NCI-H345 (cell line): ENCODE measurements around the gene ATXN1.
"Not testable (repeated sequence)": the region's sequence is repeated elsewhere in the genome, so short reads cannot be mapped to it uniquely, and the experiment has no call there.

Experiments used
- DNase-seq: peaks from one replicate; lab custom pipeline; 2025; lab: John Stamatoyannopoulos, UW

The ATXN1 gene

DNA sequence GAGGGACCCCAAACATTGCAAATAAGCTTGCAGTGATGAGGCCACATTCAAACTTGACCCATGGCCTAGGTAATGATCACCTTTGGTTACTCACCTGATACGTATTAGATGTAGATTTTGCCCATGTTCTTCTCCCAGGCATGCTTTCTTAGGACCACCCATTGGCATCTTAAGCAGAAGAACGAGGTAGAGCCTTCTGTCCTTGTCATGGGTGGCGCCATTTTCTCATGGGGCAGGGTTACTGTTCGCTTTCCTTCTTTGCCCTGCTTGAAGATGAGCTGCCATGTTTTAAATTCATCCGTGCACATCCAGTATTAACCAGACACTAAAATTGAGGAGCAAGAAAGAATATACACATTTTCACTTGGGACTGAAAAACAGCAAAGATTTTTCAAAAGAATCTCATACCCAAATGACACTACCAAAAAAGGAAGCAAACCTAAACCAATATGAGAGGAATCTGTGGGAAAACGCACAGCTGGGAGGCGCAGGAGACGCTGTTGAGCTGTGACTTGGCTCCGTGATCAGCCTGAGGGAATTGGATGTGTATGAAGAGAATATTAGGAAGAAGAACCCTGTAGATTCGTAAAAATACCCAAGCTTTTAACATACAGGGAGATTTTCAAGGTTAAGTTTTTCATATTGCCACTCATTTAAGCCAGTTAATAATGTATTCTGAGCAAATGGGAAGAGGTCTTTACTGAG, 486.2 kb downstream of the ATXN1 start:
- DNase-seq = no peak

DNA sequence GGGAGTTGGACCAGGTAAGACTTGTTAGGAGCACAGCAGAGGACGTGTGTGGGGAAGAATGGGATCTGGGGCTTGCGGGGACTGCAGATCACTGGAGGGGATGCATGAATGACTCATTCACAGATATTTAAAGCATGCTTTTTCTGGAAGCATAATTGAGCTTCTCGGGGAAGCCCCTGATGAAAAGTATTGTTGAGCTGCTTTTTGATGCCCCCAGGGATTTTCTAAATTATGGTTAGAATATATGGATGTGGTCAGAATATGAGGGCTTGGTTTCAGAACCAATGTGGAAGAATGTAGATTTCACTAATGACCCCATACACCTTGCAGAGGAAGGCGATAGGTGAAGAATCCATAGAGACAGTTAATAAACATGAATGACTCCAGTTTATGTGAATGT, 486.8 kb downstream of the ATXN1 start:
- DNase-seq = no peak

DNA sequence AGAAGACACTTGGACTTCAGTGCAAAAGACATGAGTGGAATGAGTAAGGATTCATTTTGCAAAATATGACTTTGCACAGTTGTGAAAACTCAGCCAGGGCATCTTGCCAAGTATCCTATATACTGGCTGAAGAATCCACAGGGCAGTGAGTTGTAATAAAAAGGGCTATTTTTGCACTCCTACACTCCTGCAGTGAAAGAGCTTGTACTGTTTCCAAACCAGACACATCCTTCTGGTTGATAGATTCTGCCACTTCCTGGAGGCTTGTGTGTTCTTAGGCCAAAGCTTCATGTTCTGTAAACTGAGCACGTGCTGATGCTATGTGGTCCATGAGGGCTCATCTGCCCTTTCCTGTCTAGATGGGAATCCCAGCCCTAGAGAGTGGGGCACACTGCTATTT, 488.0 kb downstream of the ATXN1 start:
- no peak for DNase-seq

DNA sequence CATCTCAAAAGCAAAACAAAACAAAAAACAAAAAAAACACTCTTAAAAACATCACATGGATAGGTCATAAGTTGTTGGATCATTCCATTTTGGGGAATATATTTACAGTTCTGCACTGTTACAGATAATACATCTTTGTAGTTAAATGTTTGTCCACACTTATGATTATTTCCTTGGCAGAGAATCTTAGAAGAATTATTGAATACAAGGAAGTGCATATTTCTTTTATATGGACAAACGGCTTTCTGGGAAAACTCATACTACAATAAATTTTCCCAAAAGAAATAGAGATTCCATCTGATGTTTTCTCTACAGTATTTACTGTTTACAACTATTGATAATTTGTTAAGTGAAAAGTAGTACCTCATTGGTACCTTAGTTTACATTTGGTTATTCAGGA, 489.1 kb downstream of the ATXN1 start:
- DNase-seq = no peak

DNA sequence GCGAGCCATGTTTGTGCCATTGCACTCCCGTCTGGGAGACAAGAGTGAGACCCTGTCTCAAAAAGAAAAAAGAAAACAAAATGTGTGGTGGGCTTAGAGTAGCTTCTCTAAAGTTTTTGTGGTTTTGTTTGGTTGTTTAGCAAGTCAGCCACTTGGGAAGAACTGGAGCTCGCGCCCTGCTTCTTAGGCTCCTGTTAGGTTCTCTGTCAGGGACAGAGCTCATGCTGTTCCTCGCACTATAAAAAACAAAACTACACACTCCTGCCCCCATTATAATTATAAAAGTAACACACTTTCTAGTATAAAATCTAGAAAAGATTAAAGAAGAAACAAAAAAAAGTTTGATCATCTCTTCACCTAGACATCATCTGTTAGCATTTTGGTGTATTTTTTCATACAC, 489.8 kb downstream of the ATXN1 start:
- no peak for DNase-seq

DNA sequence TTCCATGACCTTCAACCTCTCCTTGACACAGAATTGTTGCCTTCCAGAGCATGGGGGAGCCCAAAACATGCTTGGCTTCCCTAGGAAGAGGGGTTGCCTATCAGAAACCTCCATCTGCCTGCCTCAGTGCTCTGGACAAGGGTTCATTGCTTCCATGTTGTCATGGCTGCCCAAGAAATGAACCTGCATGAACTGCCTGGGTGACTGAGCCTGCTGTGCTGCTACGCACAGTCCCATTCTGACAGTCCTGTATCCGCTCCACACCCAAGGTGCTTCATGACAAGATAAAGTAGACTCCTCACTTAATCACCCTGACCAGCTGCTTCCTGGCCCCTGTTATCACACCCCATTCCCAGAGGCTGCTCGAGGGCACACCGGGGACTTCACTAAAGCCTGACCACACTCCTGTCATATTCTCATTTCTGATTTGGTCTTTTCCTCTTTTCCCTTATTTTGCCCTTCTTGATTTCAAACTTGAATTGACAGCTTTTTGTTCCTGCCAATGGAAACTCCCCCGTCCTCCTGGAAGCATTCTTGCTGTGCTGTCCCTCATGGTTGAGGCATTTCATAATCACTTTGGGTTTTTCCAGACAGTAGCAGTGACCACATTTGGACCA, 491.0 kb downstream of the ATXN1 start:
- no peak for DNase-seq

DNA sequence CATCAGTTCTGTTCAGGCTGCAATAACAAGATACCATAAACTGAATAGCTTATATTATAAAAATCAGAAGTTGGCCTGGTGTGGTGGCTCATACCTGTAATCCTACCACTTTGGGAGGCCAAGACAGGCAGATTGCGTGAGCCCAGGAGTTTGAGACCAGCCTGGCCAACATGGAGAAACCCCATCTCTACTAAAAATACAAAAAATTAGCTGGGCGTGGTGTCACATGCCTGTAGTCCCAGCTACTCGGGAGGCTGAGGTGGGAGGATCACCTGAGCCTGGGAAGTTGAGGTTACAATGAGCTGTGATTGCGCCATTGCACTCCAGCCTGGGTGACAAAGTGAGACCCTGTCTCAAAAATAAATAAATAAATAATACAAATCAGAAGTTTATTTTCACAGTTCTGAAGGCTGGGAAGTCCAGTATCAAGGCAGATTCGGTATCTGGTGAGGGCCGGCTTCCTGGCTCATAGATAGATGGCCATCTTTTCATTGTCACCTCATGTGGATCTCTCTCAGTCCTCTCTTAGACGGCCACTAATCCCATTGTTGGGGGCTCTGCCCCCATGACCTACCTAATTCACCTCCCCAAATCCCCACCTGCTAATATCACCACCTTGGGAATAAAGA, 491.7 kb downstream of the ATXN1 start:
- not testable (repeated sequence) for DNase-seq

DNA sequence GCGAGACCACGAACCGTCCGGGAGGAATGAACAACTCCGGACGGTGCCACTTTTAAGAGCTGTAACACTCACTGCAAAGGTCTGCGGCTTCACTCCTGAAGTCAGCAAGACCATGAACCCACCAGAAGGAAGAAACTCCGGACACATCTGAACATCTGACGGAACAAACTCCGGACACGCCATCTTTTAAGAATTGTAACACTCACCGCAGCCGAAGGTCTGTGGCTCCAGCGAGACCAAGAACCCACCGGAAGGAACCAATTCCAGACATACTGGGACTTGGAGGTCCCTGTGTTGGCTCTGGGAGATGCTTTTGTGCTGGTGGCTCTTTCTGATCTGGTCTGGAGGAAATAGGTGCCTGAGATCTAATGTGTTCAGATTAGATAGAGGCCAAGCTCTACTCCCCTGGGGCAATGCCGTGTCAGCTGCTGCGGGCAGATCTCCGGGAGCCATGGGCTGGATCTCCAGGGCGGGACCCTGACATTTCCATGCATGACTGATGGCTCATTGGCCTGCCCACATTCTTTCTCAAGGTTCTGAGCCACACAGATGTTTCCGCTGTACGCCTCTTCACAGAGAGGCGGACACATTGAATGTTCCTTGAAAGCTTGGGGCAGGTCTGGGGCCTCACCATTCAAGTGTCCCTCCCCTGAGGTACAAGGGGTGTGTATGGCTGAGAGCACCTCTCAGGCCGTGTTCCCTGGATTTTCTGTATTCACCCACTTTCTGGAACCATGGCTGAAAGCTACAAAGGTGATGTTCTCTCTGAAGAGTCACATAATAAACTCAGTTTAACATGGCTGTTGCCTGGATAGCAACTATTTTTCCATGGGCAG, 493.6 kb downstream of the ATXN1 start:
- DNase-seq = no peak

DNA sequence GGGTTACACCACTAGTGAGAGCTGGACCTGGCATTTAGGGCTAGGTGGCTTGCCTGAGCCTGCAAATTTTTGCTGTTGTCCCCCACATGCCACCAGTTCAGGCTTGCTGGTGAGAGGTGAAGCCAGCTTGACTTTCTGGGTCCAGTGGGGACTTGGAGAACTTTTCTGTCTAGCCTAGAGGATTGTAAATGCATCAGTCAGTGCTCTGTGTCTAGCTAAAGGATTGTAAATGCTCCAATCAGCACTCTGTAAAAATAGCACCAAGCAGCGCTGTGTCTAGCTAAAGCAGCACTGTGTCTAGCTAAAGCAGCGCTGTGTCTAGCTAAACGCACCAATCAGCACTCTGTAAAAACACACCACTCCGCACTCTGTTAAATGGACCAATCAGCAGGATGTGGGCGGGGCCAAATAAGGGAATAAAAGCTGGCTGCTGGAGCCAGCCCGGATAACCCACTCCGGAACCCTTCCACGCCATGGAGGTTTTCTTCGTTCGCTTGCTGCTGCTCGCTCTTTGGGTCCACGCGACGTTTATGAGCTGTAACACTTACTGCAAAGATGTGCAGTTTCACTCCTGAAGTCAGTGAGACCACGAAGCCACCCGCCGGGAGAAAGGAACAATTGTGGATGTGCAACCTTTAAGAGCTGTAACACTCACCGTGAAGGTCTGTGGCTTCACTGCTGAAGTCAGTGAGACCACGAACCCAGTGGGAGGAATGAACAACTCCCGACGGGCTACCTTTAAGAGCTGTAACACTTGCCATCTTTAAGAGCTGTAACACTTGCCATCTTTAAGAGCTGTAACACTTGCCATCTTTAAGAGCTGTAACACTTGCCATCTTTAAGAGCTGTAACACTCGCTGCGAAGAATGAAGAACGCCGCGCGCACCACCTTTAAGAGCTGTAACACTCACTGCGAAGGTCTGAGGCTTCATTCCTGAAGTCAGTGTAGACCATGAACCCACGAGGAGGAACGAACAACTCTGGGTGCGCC, 495.6 kb downstream of the ATXN1 start:
- no peak for DNase-seq

DNA sequence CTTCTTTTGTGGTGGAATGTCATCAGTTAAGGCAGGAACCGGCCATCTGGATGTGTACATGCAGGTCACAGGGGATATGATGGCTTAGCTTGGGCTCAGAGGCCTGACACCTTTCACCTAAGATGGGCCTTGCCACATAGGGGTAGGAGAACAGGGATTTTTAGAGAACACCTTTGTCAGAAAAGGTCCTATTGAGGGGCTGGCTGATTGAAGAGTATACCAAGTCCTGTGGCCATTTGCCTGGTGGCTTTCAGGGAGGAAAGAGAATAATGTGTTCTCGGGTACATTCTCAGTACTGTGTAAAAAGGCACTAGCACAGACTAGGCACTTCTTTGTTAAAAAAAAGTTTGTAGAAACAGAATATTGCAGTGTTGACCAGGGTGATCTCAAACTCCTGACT, 496.5 kb downstream of the ATXN1 start:
- no peak for DNase-seq

DNA sequence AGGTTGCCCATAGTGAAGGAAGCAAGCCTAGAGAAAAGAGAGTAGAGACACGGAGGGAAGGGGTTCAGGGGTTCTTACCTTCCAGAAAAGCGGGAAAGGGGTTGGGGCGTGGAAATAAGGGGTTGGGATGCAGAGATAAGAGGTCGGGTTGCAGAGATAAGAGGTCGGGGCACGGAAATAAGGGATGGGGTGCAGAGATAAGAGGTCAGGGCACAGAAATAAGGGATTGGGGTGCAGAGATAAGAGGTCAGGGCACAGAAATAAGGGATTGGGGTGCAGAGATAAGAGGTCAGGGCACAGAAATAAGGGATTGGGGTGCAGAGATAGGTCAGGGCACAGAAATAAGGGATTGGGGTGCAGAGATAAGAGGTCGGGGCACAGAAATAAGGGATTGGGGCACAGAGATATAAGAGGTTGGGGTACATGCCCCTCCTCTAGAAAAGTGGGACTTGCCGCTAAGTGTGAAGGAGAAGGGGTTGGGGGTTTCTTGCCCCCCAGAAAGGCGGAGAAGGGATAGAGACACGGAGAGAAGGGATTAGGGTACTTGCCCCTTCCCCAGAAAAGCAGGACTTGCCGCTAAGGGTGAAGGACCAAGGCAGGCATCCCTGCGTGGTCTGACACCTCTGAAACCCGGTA, 497.7 kb downstream of the ATXN1 start:
- not testable (repeated sequence) for DNase-seq

DNA sequence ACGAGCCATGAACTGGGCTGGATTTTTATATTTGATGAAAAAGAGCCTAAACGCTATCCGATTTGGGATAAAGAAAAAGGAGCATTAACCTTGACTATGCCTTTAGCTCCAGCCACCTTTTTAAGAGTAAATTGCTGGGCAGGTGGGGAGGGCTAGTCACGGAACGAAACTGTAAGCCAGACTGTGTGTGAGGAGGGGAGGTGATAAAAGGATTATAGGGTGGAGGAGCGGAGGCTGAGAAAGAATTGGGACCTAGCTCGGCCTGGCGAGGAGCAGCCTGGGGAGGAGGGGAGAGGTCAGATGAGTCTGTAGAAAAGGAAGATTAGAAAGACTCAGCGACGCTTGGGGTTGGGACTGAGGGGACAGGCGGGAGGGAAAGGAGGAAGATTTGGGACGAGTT, 498.5 kb downstream of the ATXN1 start:
- not testable (repeated sequence) for DNase-seq

DNA sequence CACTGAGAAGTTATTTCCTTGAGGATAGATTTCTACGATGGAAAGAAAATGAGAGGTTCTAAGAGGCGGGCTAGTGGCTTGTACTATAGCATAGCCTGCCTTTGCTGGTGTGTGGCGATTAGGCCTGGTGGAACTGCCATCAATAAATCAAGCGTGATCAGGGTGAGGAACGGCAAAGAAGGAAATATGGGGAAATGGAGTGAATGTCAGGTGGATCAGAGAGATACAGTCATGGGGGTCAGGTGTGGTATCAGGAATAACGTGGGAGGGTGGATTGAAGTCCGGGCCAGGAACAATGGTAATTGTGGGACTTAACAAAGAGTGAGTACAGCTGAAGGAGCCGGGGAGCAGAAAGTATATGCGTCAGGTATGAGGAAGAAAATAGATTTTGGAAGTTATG, 500.7 kb downstream of the ATXN1 start:
- DNase-seq = not testable (repeated sequence)

DNA sequence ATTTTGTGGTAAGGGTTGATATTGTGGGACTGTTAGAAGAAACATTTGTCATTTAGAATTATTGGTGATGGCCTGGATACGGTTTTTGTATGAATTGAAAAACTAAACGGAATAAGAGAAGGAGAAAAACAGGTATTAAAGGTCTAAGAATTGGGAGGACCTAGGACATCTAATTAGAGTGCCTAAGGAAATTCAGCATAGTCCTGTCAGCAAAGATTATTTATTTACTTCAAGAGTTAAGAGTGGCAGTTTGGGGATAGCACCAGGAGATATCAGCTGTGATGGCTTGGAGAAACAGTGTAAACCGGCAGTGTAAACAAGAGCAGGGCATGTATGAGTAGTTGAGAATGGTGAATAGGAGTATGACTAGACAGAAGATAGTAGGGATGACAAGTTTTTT, 501.7 kb downstream of the ATXN1 start:
- DNase-seq = not testable (repeated sequence)

DNA sequence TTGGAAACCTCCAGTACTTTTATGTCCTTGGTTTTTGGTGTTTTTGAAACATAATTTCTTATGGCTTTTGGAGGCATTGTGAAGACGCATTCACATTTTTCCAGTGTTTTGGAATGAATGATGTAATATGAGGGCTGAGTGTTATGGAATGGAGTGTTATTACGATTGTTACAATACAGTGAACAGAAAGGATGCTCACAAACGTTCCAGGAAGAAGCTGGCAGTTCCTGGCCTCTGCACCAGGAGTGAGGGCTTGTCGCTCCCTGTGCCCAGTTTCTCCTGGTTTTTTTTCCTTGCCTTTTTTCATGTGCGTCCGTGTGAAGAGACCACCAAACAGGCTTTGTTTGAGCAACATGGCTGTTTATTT, 502.6 kb downstream of the ATXN1 start:
- DNase-seq = no peak

DNA sequence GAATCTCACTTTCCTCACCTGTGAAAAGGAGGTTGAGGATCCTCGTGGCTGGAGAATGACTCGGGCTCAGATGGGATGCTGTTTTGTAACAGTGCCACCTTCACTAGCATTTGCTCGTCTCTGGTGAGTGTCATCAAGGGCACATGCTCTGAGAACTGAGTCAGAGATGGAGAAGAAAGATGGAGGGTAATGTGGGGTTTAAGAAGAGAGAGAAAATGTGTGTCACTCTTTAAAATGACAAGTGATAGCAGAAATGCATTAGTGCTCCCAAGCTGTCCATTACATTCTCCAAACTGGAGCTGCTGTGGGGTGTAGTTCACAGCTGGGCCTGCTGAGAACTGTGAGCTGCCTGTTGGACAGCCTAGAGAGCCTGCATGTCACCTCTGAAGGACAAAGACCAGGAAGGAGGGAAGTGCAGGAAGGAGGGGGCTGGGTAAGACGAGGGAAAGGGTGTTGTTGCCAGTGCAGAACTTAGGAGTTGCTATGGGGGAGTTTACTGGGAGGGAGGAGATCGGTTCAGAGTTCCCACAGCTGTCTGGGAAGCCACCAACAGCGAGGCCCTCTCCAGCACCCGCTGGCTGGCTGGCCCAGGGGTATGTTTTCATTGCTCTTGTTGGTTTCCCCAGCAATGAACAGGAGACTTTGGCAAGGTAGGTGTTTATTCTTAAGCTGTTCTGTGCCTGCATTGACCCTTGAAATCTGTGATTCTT, 503.1 kb downstream of the ATXN1 start:
- no peak for DNase-seq

DNA sequence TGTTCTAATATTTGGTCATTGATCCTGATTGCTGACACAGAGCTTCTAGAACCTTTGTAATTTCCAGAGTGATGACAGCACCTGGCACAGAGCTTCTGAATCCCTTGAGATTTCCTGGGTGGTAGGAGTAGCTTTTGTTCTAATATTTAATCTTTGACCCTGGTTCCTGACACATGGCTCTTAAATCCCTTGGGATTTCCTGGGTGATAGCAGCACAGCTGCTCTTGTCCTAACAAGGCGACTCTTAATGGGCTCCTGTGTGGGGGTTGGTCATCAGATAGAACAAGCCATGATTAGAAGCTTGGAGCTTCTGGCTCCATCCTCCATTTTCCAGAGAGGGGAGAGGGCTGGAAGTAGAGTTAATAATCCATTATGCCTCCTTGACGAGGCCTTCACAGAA, 504.5 kb downstream of the ATXN1 start:
- DNase-seq = no peak

DNA sequence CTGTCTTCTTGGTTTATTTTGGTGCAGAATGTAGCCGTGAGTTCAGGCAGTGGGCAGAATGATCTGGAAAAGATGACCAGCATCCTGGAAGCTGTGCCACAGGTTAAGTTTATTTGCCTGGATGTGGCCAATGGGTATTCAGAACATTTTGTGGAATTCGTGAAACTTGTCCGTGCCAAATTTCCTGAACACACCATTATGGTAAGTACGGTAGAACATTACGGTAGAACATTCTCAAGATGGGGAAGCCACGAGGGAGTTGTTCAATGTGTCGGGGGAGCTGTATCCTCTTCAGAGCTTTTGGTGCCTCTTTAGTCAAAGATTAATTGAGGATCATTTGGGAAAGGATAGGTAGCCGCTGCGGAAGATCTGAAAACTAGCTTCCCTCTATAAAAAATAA, 506.7 kb downstream of the ATXN1 start:
- no peak for DNase-seq

DNA sequence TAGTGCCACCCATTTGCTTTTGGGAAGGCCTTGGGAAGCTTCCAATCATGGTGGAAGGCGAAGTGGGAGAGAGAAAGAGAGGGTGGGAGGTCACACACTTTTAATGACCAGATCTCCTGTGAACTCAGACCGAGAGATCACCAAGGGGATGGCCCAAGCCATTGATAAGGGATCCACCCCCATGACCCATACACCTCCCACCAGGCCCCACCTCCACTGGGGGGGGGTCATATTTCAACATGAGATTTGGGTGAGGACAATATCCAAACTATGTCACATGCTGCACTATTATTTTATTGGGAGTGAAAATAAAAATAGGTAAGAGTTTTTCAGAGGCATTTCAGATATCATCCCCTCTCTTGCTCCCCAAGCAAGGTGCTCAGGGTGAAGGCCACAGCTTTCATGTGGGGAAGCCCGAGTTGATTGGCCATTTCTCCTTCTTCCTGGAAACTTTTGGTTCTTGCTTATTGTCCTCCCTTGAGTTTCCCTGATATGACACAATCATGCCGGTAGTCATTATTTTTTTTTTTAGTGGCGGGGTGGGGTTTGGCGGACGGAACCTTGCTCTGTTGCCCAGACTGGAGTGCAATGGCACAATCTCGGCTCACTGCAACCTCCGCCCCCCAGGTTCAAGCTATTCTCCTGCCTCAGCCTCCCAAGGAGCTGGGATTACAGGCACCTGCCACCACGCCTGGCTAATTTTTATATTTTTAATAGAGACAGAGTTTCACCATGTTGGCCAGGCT, 507.7 kb downstream of the ATXN1 start:
- no peak for DNase-seq
